Left lobe of liver (tissue), 2 donors: ENCODE data around the gene SPO11. TPM values are rescaled to one million over a fixed set of nuclear protein-coding genes. Genes with fewer than 3 reads are reported as not detected.

Source experiments
- ATAC-seq: fragments of 200-7000 bp; cut with Tn5 transposase; one replicate; pipeline ENCODE4 v1.9.1; 2020; ENCODE audit warnings: mild to moderate bottlenecking, moderate library complexity
- DNase-seq: peaks from one replicate; pipeline ENCODE4 v3.0.0-alpha.2; 2020; ENCODE audit warnings: low spot score
- total RNA-seq: library from RNA; stranded (reverse); gene quantifications from one replicate; pipeline ENCODE4 v1.2.1, GENCODE V29; 2021
- donor health status: DM: no; HTN: no; CAD: no; lungs with moderate emphysema.
- donor health status: DM: no; HTN: yes; CAD: no.

SPO11 gene
- total RNA-seq, 1 donor from 2014 or later: not detected

DNA sequence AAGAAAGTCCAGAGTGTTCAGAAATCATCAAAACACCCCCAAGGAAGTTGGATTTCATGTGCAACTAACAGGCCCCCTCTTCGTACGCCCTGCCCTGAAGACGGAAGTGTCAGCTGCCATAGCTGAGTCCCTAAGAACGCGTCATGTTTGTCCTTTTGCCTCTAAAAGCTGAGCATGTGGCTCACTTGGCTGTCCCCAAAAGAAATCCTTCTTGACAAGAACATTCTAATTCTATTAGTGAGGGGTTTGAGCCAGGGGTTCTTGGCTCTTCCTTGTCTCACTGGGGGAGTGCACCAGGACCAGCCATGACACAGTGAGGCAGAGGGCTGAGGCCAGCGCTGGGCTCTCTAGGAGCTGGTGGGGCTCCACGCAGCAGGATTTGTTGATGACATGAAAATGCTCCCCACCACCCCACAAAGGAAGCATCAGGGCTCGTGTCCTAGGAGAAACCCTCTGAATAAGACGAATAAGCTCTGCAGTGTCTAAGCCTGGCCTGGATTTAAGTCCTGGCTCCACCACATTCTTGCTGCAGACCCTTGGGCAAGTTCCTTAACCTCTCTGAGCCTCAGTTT lies 20.0 kb upstream of the SPO11 start:
- peak; percentile 8 for DNase-seq
- no peak for ATAC-seq

GRCh38 chr20:57310821-57311514 lies 18.6 kb upstream of the SPO11 start:
- DNase-seq: peak; percentile 33

DNA sequence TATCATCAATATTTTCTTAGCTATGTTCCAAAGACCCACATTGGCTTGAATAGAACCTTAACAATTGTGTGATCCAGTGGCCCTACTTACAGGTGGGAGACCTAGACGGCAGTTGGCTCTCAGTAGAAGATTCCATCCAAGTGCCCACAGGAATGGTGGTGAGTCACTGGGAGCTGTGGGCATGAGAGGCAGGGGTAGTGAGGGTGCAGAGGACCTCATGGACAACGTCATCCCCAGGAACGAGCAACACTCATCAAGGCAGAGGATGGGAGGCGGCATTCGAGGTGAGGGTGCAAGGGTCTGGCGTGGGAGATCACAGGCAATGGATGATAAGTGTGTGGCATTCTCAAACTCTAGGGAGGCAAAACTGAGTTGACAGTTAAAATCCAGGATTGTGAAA lies 17.5 kb upstream of the SPO11 start:
- DNase-seq (peak; percentile 7), ATAC-seq (no peak)

More at GRCh38 chr20:57310821-57311514, 18.6 kb upstream of the SPO11 start:
- no peak for ATAC-seq

DNA sequence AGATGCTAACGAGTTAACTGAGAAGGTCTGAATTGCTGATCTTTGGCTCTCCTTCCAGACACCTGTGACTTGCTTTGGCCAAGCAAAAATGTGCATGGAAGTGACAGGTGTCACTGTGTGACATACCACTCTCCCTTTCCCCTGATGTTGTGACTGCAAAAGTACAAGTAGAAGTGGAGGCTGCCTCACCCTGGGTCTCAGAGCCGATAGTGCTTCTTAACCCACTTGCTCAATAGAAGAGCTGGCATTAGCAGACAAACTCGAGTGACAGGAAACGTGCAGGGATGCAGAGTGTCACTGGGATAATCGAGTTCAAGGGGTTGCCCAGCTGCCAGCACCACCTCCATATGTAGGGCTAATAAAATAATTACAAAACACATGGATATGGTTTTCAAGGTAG lies 16.4 kb upstream of the SPO11 start:
- DNase-seq: no peak

DNA sequence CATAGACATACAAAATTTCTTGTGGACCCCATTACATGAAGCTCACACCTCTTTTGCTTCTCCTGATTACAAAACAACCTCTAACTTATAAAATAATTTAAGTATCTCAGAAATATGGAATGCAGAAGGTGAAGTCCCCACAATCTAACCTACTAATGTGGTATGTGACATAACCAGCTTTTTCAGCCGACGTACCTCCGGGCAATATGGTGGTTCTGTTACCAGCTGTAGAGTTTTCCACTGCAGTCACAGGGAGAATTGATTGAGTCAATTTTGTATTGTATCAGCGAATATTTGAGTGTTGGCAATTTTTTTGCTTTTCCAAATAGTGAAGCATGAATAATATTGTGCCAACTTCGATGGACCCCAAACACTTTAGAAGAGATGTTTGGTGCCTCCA lies 15.7 kb upstream of the SPO11 start:
- no peak for DNase-seq
- ATAC-seq: no peak

More for the DNA sequence above, 16.4 kb upstream of the SPO11 start:
- ATAC-seq: no peak

DNA sequence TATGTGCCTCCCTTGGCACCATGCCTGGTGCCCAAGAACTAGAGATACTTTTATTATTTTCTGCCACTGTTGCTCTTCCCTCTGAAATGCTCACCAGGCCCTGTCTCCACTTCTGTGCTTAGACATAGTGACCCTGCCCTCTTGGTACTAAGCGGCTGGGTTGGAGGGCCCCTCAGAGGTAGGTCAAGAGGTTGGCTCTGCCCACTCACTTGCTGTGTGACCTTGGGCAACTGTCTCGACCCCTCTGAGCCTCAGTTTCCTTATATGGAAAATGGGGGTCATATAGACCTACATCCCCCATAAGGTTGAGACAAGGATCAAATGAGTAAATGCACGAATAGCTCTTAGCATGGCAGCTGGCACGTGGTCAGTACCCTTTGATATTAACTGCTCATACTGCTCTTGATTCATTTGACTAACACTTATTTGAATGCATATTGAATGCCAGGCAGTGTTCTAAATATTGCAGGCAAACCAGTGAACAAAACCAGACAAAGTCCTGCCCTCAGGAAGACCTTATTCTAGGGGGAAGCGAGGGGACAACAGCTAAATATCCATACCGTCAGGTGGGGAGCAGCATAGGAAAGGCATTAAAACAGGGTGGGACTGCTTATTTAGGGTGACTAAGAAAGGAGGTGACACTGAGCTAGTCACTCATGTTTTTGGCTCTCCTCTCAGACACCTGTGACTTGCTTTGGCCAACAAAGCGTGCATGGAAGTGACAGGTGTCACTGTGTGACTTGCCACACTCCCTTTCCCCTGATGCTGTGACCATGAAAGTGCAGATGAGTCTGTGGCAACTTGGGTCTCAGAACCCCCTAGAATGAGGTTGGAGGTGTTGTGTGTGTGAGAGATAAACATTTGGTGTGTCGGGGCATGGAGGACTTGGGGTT lies 14.3 kb upstream of the SPO11 start:
- ATAC-seq (no peak), DNase-seq (no peak)

- ATAC-seq (no peak), DNase-seq (no peak)
Observed at GRCh38 chr20:57315976-57316480, 13.6 kb upstream of the SPO11 start.

DNA sequence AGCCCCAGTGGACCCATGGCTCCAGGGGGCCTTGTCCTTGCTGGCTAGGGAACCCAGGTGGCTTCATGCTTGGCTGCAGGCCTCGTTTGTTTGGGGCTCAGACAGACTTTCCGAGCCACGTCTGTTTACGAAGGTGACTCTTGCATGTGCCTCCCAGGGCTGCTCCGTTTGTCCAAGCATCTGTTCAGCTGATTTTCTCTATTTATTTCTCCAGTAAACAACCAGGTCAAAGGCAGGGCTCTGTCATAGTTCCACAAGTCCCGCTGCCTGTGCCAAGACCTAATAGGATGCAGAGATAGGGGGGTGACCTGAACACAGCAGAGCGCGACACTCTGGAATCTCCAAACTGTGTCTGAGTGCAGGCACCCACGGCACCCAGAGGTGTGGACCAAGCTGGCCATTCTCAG lies 12.8 kb upstream of the SPO11 start:
- no peak for DNase-seq
- ATAC-seq: no peak

GRCh38 chr20:57317316-57317788 lies 12.3 kb upstream of the SPO11 start:
- DNase-seq (no peak), ATAC-seq (no peak)

GRCh38 chr20:57317789-57318371 lies 11.7 kb upstream of the SPO11 start:
- DNase-seq (no peak), ATAC-seq (no peak)

- no peak for DNase-seq
- ATAC-seq: no peak
Observed at GRCh38 chr20:57319584-57319983, 10.0 kb upstream of the SPO11 start.

DNA sequence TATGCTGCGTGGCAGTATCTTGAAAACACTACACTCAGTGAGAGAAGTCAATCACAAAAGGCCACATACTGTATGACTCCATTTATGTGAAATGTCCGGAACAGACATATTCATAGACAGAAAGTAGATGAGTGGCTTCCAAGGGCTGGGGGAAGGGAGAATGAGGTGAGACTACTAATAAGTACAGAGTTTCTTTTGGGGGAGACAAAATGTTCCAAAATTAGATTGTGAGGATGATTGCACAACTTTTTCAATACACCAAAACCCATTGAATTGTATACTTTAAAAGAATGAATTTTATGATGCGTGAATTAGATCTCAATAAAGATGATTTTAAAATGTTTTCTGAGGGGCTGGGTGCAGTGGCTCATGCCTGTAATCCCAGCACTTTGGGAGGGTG lies 9.2 kb upstream of the SPO11 start:
- ATAC-seq (no peak), DNase-seq (no peak)

DNA sequence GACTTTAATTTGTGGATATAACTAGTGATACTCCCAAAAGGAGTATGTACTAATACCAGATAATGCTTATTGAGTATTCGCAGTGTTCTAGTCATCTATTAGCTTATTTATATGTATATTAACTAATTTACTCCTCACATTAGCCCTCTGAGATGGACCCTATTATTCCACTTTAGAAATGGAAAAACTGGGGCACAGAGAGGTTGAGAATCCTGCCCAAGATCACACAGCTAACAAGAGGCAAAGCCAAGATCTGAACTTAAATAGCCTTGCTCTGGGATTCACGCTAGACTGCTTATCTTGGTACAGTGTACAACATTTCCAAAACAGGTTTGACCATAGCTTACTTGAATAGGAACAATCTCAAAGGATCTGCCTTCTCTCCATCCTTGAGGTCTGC lies 8.5 kb upstream of the SPO11 start:
- ATAC-seq: no peak

GRCh38 chr20:57322476-57322875 lies 7.1 kb upstream of the SPO11 start:
- DNase-seq (no peak), ATAC-seq (no peak)

More for the DNA sequence above, 8.5 kb upstream of the SPO11 start:
- DNase-seq: no peak

GRCh38 chr20:57323034-57323433 lies 6.6 kb upstream of the SPO11 start:
- ATAC-seq (no peak), DNase-seq (no peak)

DNA sequence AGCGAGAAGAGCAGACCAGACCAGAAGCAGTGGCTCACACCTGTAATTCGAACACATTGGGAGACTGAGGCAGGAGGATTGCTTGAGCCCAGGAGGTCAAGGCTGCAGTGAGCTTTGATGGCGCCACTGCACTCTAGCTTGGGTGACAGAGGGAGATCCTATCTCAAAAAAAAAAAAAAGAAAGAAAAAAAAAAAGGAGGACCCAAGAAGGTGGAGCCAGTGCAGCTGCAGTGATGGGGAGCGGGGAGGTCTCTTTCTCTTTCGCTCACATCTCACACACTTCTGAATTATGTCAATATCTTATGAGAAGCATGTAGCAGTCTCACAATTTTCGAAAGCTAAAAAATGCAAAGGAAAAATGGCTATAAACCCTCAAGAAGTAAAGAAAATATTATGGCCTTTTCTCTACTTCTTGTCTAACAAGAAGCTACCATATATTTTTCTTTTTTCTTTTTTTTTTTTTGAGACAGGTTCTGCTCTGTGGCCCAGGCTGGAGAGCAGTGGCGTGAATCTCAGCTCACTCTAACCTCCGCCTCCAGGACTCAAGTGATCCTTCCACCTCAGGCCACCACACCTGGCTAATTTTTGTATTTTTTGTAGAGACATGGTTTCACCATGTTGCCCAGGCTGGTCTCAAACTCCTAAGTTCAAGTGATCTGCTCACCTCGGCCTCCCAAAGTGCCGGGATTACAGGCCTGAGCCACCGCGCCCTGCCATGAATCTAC lies 3.8 kb upstream of the SPO11 start:
- ATAC-seq (no peak), DNase-seq (no peak)

DNA sequence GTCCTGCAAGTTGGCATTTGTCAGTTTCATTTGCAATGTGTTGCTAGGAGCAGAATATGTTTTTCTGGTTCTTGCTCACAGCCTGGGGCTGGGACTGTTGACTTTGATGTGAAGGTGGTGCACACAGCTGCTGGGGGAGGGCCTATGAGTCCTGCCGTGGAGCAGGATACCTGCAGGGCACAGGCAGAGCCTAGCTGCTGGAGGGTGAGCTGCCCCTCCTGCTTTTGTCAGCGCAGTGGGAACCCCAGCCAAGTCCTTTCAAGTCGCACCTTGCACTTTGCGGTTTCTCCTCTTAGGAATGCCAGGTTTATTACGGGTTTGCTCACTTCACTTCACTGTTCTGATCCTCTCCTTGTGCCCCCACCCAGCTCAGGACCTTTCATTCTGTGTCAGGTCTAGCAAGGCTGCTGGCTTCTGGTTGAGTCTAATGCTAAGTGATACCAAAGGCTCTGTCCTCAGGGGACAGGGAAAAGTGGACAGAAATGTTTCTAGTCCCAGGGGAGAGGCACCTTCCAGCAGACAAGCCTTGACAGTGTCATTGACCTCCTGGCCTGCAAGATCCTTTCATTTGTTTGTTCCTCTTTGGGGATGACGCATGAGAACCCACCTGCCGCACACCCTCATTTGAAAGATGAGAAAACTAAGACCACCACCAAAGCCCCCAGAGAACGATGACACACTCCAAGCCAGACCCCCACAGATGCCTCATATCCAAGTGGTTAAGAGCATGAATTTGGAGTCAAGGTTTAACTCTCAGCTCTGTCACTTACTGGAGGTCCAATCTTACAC lies 2.7 kb upstream of the SPO11 start:
- DNase-seq: no peak
- no peak for ATAC-seq

DNA sequence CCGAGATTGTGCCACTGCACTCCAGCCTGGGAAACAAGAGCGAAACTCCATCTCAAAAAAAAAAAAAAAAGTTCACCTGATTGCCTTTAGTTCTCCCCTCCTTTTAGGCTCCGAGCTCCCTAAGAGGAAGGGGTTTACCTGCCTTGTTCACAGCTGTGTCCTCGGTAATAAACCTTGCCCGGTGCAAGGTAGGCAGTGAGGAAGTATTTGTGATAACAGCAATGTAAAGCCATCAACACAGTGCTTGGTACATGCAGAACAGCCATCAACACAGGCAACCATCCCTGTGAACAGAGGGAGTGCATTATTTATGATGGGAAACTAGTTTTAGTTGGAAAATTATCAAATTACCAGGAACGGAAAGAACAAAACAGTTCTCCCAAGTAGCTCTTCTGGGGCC lies 1.8 kb upstream of the SPO11 start:
- ATAC-seq: no peak
- DNase-seq: no peak

GRCh38 chr20:57330998-57331397 lies 1.4 kb downstream of the SPO11 start:
- ATAC-seq: no peak

More at GRCh38 chr20:57330998-57331397, 1.4 kb downstream of the SPO11 start:
- DNase-seq: no peak
